GM12878 (cell line): ENCODE data around the gene CBFA2T3. TPM values are rescaled to one million over a fixed set of nuclear protein-coding genes. Genes with fewer than 3 reads are reported as not detected.

ENCODE experiments used
- ATAC-seq: fragments of 200-7000 bp; cut with Tn5 transposase; 3 replicates; pipeline ENCODE4 v1.9.1; 2020; ENCODE audit warnings: mild to moderate bottlenecking, moderate library complexity
- BruUV-seq: library from RNA; stranded (reverse); fragments of 400-500 nt; replicated peaks from 2 replicates; lab custom pipeline; 2021; lab: Mats Ljungman, UMichigan
- CTCF ChIA-PET: fragments of 300-600 bp; sonication (Branson Sonifier 250); formaldehyde crosslinking; extraction: SDS; loops from one replicate; lab custom pipeline; 2021; ENCODE audit warnings: inconsistent platforms; lab: Yijun Ruan, JAX
- POLR2A ChIA-PET: fragments of 350-600 bp; formaldehyde crosslinking; extraction: SDS; loops from one replicate; lab custom pipeline; 2021; ENCODE audit warnings: inconsistent platforms; lab: Charles Lee
- RAD21 ChIA-PET: fragments of 300-600 bp; sonication (Branson Sonifier 250); formaldehyde crosslinking; loops from one replicate; lab custom pipeline; 2023; ENCODE audit warnings: antibody characterized with exemption; ENCODE audit not compliant: unreplicated experiment; lab: Charles Lee
- SMC1A ChIA-PET: fragments of 300-600 bp; sonication (Branson Sonifier 250); formaldehyde crosslinking; loops from one replicate; lab custom pipeline; 2023; ENCODE audit not compliant: unreplicated experiment, uncharacterized antibody; lab: Charles Lee
- DNase-seq: peaks from one replicate; pipeline ENCODE4 v3.0.0-alpha.2; 2011; ENCODE audit warnings: low read depth, low spot score
- FAIRE-seq: peaks from 3 replicates; lab custom pipeline; 2011; peaks lifted over from hg19 to GRCh38; lab: Jason Lieb, UNC
- H2AFZ ChIP-seq: 2 replicates; pipeline ENCODE4 v1.6.0; 2011; ENCODE audit warnings: low read depth, low read length, control low read depth; ENCODE audit not compliant: control insufficient read depth
- H3K27ac ChIP-seq: 2 replicates; pipeline ENCODE4 v1.5.1; 2011; ENCODE audit warnings: control low read depth; ENCODE audit not compliant: control insufficient read depth, insufficient read depth
- H3K27me3 ChIP-seq, 2 experiments: replicated peaks in 1 of 2; 2 replicates each; pipeline versions ENCODE4 v1.6.0 to v1.6.1; 2011; ENCODE audit warnings: low read length in 1 of 2; ENCODE audit not compliant: control insufficient read depth in 2 of 2, insufficient read depth in 2 of 2
- H3K36me3 ChIP-seq, 2 experiments: 2 replicates each; pipeline ENCODE4 v1.5.1; 2011; ENCODE audit warnings: low read length in 1 of 2; ENCODE audit not compliant: control insufficient read depth in 2 of 2, insufficient read depth in 2 of 2
- H3K4me1 ChIP-seq: 2 replicates; pipeline ENCODE4 v1.6.1; 2011; ENCODE audit warnings: mild to moderate bottlenecking, low read length, moderate library complexity, mixed read lengths; ENCODE audit not compliant: control insufficient read depth, insufficient read depth
- H3K4me2 ChIP-seq: 2 replicates; pipeline ENCODE4 v1.6.0; 2011; ENCODE audit warnings: control low read depth; ENCODE audit not compliant: control insufficient read depth, insufficient read depth
- H3K4me3 ChIP-seq: fragments of 200-600 bp; sonication (generic); 2 replicates; pipeline ENCODE4 v1.5.1; 2016
- H3K79me2 ChIP-seq: 2 replicates; pipeline ENCODE4 v1.6.0; 2011; ENCODE audit warnings: low read length; ENCODE audit not compliant: control insufficient read depth, insufficient read depth
- H3K9ac ChIP-seq: 2 replicates; pipeline ENCODE4 v1.8.0; 2011; ENCODE audit warnings: low read length, control low read depth, mixed read lengths; ENCODE audit not compliant: control insufficient read depth, insufficient read depth
- H3K9me3 ChIP-seq: replicated peaks from 3 replicates; pipeline ENCODE4 v1.5.1; 2011; ENCODE audit warnings: mild to moderate bottlenecking, low read length; ENCODE audit not compliant: control insufficient read depth, insufficient read depth
- H4K20me1 ChIP-seq: 2 replicates; pipeline ENCODE4 v1.6.0; 2011; ENCODE audit not compliant: control insufficient read depth, insufficient read depth
- EP300 ChIP-seq, 2 experiments: fragments of 150-350 bp in 1 of 2; IDR thresholded peaks; 2 replicates each; pipeline ENCODE4 v1.6.1; 2011 to 2012; ENCODE audit warnings: low read depth in 2 of 2, low read length in 2 of 2, borderline replicate concordance in 1 of 2, improper control_type of control experiment in 1 of 2, inconsistent platforms in 1 of 2; ENCODE audit not compliant: control insufficient read depth in 1 of 2
- ETV6 ChIP-seq, 2 experiments: fragments of 450-650 bp in 1 of 2; IDR thresholded peaks in 1 of 2; conservative IDR thresholded peaks in 1 of 2; 2 replicates each; pipeline ENCODE4 v1.6.1; 2014; ENCODE audit warnings: antibody characterized with exemption in 1 of 2, borderline replicate concordance in 1 of 2, low read depth in 1 of 2, mild to moderate bottlenecking in 1 of 2, moderate library complexity in 1 of 2
- FOXM1 ChIP-seq: IDR thresholded peaks from 2 replicates; pipeline ENCODE4 v1.6.1; 2012; ENCODE audit warnings: low read depth, mild to moderate bottlenecking, inconsistent platforms, low read length, moderate library complexity
- IRF4 ChIP-seq: IDR thresholded peaks from 2 replicates; pipeline ENCODE4 v1.6.1; 2011; ENCODE audit warnings: low read depth, low read length
- NFYB ChIP-seq: IDR thresholded peaks from 2 replicates; pipeline ENCODE4 v1.6.1; 2011; ENCODE audit warnings: low read depth, mild to moderate bottlenecking, low read length, improper control_type of control experiment, moderate library complexity; ENCODE audit not compliant: insufficient read depth
- RB1 ChIP-seq: fragments of 450-650 bp; formaldehyde crosslinking; IDR thresholded peaks from 2 replicates; pipeline ENCODE4 v1.6.1; 2017; ENCODE audit warnings: mild to moderate bottlenecking, borderline replicate concordance
- SIN3A ChIP-seq: IDR thresholded peaks from 2 replicates; pipeline ENCODE4 v1.6.1; 2012; ENCODE audit warnings: low read depth, low read length, improper control_type of control experiment
- TCF7 ChIP-seq: IDR thresholded peaks from 2 replicates; pipeline ENCODE4 v1.6.1; 2014; ENCODE audit warnings: antibody characterized with exemption, borderline replicate concordance
- YBX1 ChIP-seq: fragments of 450-650 bp; IDR thresholded peaks from 2 replicates; pipeline ENCODE4 v1.6.1; 2016; ENCODE audit warnings: antibody characterized with exemption
- WGBS: methylation state at CpG from one replicate; pipeline ENCODE4 v1.1.6; 2016; ENCODE audit warnings: low lambda C conversion rate; ENCODE audit not compliant: insufficient replicate concordance, insufficient coverage; ENCODE audit errors: missing lambda C conversion rate; 5-methylcytosine and 5-hydroxymethylcytosine counted together
- in situ Hi-C: fragments of 300-500 bp; cut with MboI; formaldehyde crosslinking; loops from 9 replicates; pipeline ENCODE4 v1.14.3; 2018; ENCODE audit warnings: mixed read lengths
- intact Hi-C: fragments of 100-400 bp; cut with micrococcal nuclease; formaldehyde crosslinking; loops from one replicate; pipeline ENCODE4 v1.14.2; 2022; ENCODE audit not compliant: unreplicated experiment
- polyA plus RNA-seq, 11 experiments: library from polyadenylated mRNA; depleted of rRNA in 4 of 11; unstranded in 6 of 11; stranded (reverse) in 5 of 11; fragments of >200 nt; fragmentation: Nextera tagmentation in 4 of 11; fragmentation: Illumina TruSeq in 1 of 11; extraction: Ambion mirVana in 4 of 11; extraction: Trizol in 1 of 11; gene quantifications; 1 replicate in 1 of 11; 2 replicates in 10 of 11; pipeline versions ENCODE4 v1.2.1 to v1.2.3, GENCODE V29; 2011 to 2016; ENCODE audit warnings: inconsistent platforms in 2 of 11, missing spikeins in 2 of 11, low read depth in 1 of 11
- total RNA-seq, 4 experiments: library from RNA; depleted of rRNA in 3 of 4; stranded (reverse); fragments of >200 nt in 3 of 4; fragmentation: Illumina TruSeq in 1 of 4; extraction: Trizol in 1 of 4; gene quantifications; 2 replicates each; pipeline versions ENCODE4 v1.2.1 to v1.2.3, GENCODE V29; 2013 to 2021
- TF ChIP-seq, protein P1 (sequence below): IDR thresholded peaks from 2 replicates; pipeline ENCODE4 v1.6.1; 2011; ENCODE audit warnings: mild to moderate bottlenecking, low read depth, low read length, moderate library complexity; ENCODE audit not compliant: insufficient replicate concordance
- TF ChIP-seq, protein P2 (sequence below): fragments of 450-650 bp; IDR thresholded peaks from 2 replicates; pipeline ENCODE4 v1.6.1; 2018; ENCODE audit warnings: mild to moderate bottlenecking, low read depth, moderate library complexity; ENCODE audit not compliant: partially characterized antibody
- TF ChIP-seq, protein P3 (sequence below): fragments of 450-650 bp; IDR thresholded peaks from 2 replicates; pipeline ENCODE4 v1.6.1; 2014; ENCODE audit warnings: mild to moderate bottlenecking
- TF ChIP-seq, protein P4 (sequence below): fragments of 450-650 bp; IDR thresholded peaks from 2 replicates; pipeline ENCODE4 v1.6.1; 2017; ENCODE audit warnings: antibody characterized with exemption, mild to moderate bottlenecking, moderate library complexity

The CBFA2T3 gene
- total and polyA plus RNA-seq, 10 of the 15 experiments (the other 5 are each of a cell fraction or from before 2014, with no cell fraction given), result 0.69 to 42.6 (median 4.5) TPM

DNA sequence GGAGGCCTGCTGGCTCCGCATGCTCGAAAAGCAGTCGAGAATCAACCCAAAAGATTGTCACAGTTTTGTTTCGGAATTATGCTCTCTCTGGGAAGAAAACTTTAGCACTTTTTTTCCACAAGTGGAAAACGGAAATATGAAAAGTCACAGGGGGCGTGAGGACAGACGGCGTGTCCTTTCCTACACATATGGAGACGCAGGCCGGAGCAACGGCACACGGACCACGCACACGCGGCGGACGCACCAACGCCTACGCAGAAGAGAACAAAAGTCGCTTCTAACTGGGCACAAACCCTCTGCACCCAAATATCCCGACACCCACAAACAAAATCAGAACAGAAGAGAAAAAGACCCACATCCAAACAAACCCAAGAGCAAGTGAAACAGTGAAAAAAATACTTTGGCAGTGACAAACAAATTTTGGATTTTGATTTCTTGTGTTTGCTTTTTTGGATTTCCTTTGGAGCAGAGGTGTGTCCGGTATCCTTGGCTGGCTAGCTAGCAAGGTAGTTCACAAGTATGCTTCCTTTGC, 101.2 kb downstream of the CBFA2T3 start:
- no peaks in the 10 kb centered on the region for H3K79me2 ChIP-seq
- in situ Hi-C loops, result no loop called here
- CTCF ChIA-PET, result no interaction called here
- TF ChIP-seq EP300 (IDR thresholded peaks at IDR 0.05; ENCODE audit: borderline replicate concordance in 1 of 2, control insufficient read depth in 1 of 2, low read depth in 2 of 2, low read length in 2 of 2), result no peak
- TF ChIP-seq SIN3A, result no peak
- TF ChIP-seq FOXM1, result no peak
- TF ChIP-seq, protein P1, sequence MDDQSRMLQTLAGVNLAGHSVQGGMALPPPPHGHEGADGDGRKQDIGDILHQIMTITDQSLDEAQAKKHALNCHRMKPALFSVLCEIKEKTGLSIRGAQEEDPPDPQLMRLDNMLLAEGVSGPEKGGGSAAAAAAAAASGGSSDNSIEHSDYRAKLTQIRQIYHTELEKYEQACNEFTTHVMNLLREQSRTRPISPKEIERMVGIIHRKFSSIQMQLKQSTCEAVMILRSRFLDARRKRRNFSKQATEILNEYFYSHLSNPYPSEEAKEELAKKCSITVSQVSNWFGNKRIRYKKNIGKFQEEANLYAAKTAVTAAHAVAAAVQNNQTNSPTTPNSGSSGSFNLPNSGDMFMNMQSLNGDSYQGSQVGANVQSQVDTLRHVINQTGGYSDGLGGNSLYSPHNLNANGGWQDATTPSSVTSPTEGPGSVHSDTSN, result no peak
- no peak for TF ChIP-seq ETV6 (conservative IDR thresholded peaks at IDR 0.05 in 1 of 2, IDR thresholded peaks at IDR 0.05 in 1 of 2; ENCODE audit: borderline replicate concordance in 1 of 2, low read depth in 1 of 2)
- TF ChIP-seq YBX1, result no peak
- TF ChIP-seq, protein P2, sequence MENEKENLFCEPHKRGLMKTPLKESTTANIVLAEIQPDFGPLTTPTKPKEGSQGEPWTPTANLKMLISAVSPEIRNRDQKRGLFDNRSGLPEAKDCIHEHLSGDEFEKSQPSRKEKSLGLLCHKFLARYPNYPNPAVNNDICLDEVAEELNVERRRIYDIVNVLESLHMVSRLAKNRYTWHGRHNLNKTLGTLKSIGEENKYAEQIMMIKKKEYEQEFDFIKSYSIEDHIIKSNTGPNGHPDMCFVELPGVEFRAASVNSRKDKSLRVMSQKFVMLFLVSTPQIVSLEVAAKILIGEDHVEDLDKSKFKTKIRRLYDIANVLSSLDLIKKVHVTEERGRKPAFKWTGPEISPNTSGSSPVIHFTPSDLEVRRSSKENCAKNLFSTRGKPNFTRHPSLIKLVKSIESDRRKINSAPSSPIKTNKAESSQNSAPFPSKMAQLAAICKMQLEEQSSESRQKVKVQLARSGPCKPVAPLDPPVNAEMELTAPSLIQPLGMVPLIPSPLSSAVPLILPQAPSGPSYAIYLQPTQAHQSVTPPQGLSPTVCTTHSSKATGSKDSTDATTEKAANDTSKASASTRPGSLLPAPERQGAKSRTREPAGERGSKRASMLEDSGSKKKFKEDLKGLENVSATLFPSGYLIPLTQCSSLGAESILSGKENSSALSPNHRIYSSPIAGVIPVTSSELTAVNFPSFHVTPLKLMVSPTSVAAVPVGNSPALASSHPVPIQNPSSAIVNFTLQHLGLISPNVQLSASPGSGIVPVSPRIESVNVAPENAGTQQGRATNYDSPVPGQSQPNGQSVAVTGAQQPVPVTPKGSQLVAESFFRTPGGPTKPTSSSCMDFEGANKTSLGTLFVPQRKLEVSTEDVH, result no peak
- TF ChIP-seq NFYB, result no peak
- TF ChIP-seq IRF4, result no peak
- no peak for TF ChIP-seq RB1
- TF ChIP-seq, protein P3, sequence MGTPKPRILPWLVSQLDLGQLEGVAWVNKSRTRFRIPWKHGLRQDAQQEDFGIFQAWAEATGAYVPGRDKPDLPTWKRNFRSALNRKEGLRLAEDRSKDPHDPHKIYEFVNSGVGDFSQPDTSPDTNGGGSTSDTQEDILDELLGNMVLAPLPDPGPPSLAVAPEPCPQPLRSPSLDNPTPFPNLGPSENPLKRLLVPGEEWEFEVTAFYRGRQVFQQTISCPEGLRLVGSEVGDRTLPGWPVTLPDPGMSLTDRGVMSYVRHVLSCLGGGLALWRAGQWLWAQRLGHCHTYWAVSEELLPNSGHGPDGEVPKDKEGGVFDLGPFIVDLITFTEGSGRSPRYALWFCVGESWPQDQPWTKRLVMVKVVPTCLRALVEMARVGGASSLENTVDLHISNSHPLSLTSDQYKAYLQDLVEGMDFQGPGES, result no peak
- no peak for TF ChIP-seq TCF7
- TF ChIP-seq, protein P4, sequence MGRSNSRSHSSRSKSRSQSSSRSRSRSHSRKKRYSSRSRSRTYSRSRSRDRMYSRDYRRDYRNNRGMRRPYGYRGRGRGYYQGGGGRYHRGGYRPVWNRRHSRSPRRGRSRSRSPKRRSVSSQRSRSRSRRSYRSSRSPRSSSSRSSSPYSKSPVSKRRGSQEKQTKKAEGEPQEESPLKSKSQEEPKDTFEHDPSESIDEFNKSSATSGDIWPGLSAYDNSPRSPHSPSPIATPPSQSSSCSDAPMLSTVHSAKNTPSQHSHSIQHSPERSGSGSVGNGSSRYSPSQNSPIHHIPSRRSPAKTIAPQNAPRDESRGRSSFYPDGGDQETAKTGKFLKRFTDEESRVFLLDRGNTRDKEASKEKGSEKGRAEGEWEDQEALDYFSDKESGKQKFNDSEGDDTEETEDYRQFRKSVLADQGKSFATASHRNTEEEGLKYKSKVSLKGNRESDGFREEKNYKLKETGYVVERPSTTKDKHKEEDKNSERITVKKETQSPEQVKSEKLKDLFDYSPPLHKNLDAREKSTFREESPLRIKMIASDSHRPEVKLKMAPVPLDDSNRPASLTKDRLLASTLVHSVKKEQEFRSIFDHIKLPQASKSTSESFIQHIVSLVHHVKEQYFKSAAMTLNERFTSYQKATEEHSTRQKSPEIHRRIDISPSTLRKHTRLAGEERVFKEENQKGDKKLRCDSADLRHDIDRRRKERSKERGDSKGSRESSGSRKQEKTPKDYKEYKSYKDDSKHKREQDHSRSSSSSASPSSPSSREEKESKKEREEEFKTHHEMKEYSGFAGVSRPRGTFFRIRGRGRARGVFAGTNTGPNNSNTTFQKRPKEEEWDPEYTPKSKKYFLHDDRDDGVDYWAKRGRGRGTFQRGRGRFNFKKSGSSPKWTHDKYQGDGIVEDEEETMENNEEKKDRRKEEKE, result no peak

More for the DNA sequence above, 101.2 kb downstream of the CBFA2T3 start:
- SMC1A ChIA-PET, result no interaction called here
- H3K4me2 ChIP-seq, result no peak overlapping the region
- intact Hi-C loops, result no loop called here
- RAD21 ChIA-PET, result no interaction called here
- POLR2A ChIA-PET, result no interaction called here
- H3K36me3 ChIP-seq, result no peaks in the 10 kb centered on the region; a peak in 1 of 4 replicates
- no peak overlapping the region for H2AFZ ChIP-seq
- TSS peak; percentile 56 for BruUV-seq
- no peaks in the 10 kb centered on the region; the same call in 1 of the 2 replicates for H3K4me1 ChIP-seq
- H4K20me1 ChIP-seq, result no peaks in the 10 kb centered on the region
- ATAC-seq (no peak), FAIRE-seq (no peak), DNase-seq (no peak)
- H3K9ac ChIP-seq, result no peak overlapping the region
- no peak overlapping the region for H3K4me3 ChIP-seq
- peaks cover under 1 to 3% of the 10 kb centered on the region in 2 experiments; a peak in 2 of 4 replicates for H3K27me3 ChIP-seq
- 96% methylated on average over 22 of the region's 22 CpGs for WGBS
- no peaks in the 10 kb centered on the region for H3K9me3 ChIP-seq
- H3K27ac ChIP-seq, result no peak overlapping the region
